Measurements from ENCODE around the gene KCP.
A peak's percentile ranks its signal among the peaks of the same experiment; 100 is the strongest.

The KCP gene

GRCh38 chr7:128836729-128837348, 73.7 kb downstream of the KCP start:
- H3K4me3 Mint-ChIP-seq: no peak overlapping the region
- peaks cover 6% of the 10 kb centered on the region for H3K36me3 Mint-ChIP-seq (ENCODE audit: low read depth)
- no peak for DNase-seq
- H3K4me1 Mint-ChIP-seq: peaks cover 34% of the 10 kb centered on the region
- no peak for TF ChIP-seq CTCF (IDR thresholded peaks at IDR 0.05)
- H3K27me3 Mint-ChIP-seq (ENCODE audit: low read depth, poor library complexity): peaks cover 2% of the 10 kb centered on the region
- peak overlapping the region; percentile 32 for H3K27ac Mint-ChIP-seq
- no peaks in the 10 kb centered on the region for H3K9me3 Mint-ChIP-seq

- Mint-ChIP-seq H3K27me3 (ENCODE audit: low read depth, poor library complexity) (peaks cover 2% of the 10 kb centered on the region), H3K4me1 (peaks cover 38% of the 10 kb centered on the region), H3K27ac (peak overlapping the region; percentile 32), H3K9me3 (no peaks in the 10 kb centered on the region), H3K36me3 (ENCODE audit: low read depth) (peaks cover 6% of the 10 kb centered on the region), H3K4me3 (no peak overlapping the region)
- no peak for TF ChIP-seq CTCF (IDR thresholded peaks at IDR 0.05)
- no peak for DNase-seq
Observed at GRCh38 chr7:128835790-128836641, 74.5 kb downstream of the KCP start.

GRCh38 chr7:128835231-128835751, 75.2 kb downstream of the KCP start:
- no peaks in the 10 kb centered on the region for H3K9me3 Mint-ChIP-seq
- H3K27me3 Mint-ChIP-seq (ENCODE audit: low read depth, poor library complexity): peaks cover 2% of the 10 kb centered on the region
- H3K4me3 Mint-ChIP-seq: no peak overlapping the region
- DNase-seq: no peak
- peaks cover 38% of the 10 kb centered on the region for H3K4me1 Mint-ChIP-seq
- peaks cover 6% of the 10 kb centered on the region for H3K36me3 Mint-ChIP-seq (ENCODE audit: low read depth)
- H3K27ac Mint-ChIP-seq: no peak overlapping the region
- no peak for TF ChIP-seq CTCF (IDR thresholded peaks at IDR 0.05)

GRCh38 chr7:128833946-128834325, 76.6 kb downstream of the KCP start:
- DNase-seq: no peak
- Mint-ChIP-seq H3K27ac (no peak overlapping the region), H3K9me3 (no peaks in the 10 kb centered on the region), H3K4me1 (peaks cover 48% of the 10 kb centered on the region), H3K27me3 (ENCODE audit: low read depth, poor library complexity) (peaks cover 5% of the 10 kb centered on the region), H3K4me3 (peak overlapping the region; percentile 63), H3K36me3 (ENCODE audit: low read depth) (peaks cover under 1% of the 10 kb centered on the region)
- TF ChIP-seq CTCF (IDR thresholded peaks at IDR 0.05): no peak

GRCh38 chr7:128833148-128833945, 77.2 kb downstream of the KCP start:
- Mint-ChIP-seq H3K4me1 (peaks cover 51% of the 10 kb centered on the region), H3K36me3 (ENCODE audit: low read depth) (no peaks in the 10 kb centered on the region), H3K9me3 (no peaks in the 10 kb centered on the region), H3K4me3 (peak overlapping the region; percentile 69), H3K27ac (peak overlapping the region; percentile 69), H3K27me3 (ENCODE audit: low read depth, poor library complexity) (peaks cover 5% of the 10 kb centered on the region)
- DNase-seq: peak; percentile 41
- TF ChIP-seq CTCF (IDR thresholded peaks at IDR 0.05): no peak
